SHP77 (cell line): ENCODE measurements around the gene C13orf46.

Experiments
- DNase-seq, 2 experiments: peaks; one replicate each; lab custom pipeline; 2025; lab: John Stamatoyannopoulos, UW

Gene C13orf46

GRCh38 chr13:113970810-113971470 lies 2.9 kb downstream of the C13orf46 start:
- no peak for DNase-seq

GRCh38 chr13:113969973-113970611 lies 3.8 kb downstream of the C13orf46 start:
- no peak for DNase-seq

- DNase-seq: no peak
Observed at GRCh38 chr13:113969311-113969972, 4.4 kb downstream of the C13orf46 start.

- DNase-seq: no peak
Observed at GRCh38 chr13:113968463-113969310, 5.2 kb downstream of the C13orf46 start.

- no peak for DNase-seq
Observed at GRCh38 chr13:113967729-113968462, 6.0 kb downstream of the C13orf46 start.

- no peak for DNase-seq
Observed at GRCh38 chr13:113967206-113967720, 6.6 kb downstream of the C13orf46 start.

GRCh38 chr13:113965968-113966884 lies 7.7 kb downstream of the C13orf46 start:
- no peak for DNase-seq

- no peak for DNase-seq
Observed at GRCh38 chr13:113965383-113965874, 8.4 kb downstream of the C13orf46 start.

GRCh38 chr13:113964251-113964995 lies 9.5 kb downstream of the C13orf46 start:
- DNase-seq: no peak

- DNase-seq: no peak
Observed at GRCh38 chr13:113963376-113963775, 10.5 kb downstream of the C13orf46 start.

- DNase-seq: no peak
Observed at GRCh38 chr13:113962975-113963374, 10.9 kb downstream of the C13orf46 start.

- no peak for DNase-seq
Observed at GRCh38 chr13:113962386-113962785, 11.5 kb downstream of the C13orf46 start.

- no peak for DNase-seq
Observed at GRCh38 chr13:113960276-113960948, 13.5 kb downstream of the C13orf46 start.

GRCh38 chr13:113959198-113959597 lies 14.7 kb downstream of the C13orf46 start:
- no peak for DNase-seq

- DNase-seq: no peak
Observed at GRCh38 chr13:113958373-113958772, 15.5 kb downstream of the C13orf46 start.

GRCh38 chr13:113956571-113956970 lies 17.3 kb downstream of the C13orf46 start:
- DNase-seq: no peak

GRCh38 chr13:113955691-113956090 lies 18.2 kb downstream of the C13orf46 start:
- DNase-seq: no peak

- no peak for DNase-seq
Observed at GRCh38 chr13:113955235-113955634, 18.6 kb downstream of the C13orf46 start.
